ENCODE measurements around the gene EPS15.

Gene EPS15

DNA sequence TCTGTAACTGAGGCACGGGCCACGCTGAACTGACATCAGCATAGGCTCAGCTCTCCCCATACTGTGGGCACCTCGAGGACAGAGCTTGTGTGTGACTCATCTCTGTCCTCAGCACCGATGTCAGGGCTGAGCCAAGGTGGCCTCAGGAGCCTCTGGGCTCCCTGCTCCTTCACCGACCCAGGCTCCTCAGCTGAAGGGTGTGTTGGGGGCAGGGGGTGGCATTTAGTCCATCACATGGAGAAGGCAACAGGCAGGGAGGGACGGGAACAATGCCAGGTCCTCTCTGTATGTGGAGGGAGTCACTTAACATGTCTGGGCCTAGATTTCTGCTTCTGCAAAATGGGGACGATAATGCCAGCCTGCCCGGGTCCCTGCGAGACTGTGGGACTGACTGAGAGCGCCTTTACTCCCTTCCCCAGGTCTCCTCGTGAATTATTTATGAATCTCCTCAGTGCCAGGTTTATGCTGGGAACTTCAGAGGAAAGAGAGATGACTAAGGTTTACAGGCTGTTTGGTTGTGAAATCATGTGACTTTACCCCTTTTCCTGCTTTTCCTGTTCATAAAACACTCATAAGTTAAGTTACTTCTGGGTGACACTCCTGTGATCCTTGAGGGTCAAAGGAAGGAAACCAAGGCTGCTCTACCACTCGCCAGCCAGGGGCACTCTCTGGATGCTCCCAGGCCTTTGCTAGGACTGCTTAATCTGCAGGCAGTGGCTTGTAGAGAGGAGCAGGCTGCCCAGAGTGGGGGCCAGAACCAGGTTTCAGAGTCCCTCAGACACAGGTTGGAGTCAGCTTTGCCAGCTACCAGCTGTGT lies 204.9 kb downstream of the EPS15 start:
- no peak overlapping the region for H3K4me3 ChIP-seq (ENCODE audit: low read depth, low read length)
- POLR2A ChIA-PET, result no interaction called here
- no peak overlapping the region for H3K27ac ChIP-seq (ENCODE audit: extremely low read depth, low read depth, low read length)
- TF ChIP-seq ZNF26 (tag by site-specific recombination; IDR thresholded peaks at IDR 0.05), result no peak
- TF ChIP-seq SCRT2 (tag by site-specific recombination; IDR thresholded peaks at IDR 0.05), result 0 out of 2 replicates have a peak, but pooled peaks have one; percentile 43
- TF ChIP-seq ZNF544 (tag by site-specific recombination; IDR thresholded peaks at IDR 0.05), result no peak
- no peak for TF ChIP-seq ZNF513 (tag by site-specific recombination; IDR thresholded peaks at IDR 0.05)
- 0 out of 2 replicates have a peak, but pooled peaks have one; percentile 50 for TF ChIP-seq ZNF10 (tag by site-specific recombination; IDR thresholded peaks at IDR 0.05)
- no peak for TF ChIP-seq ZNF214 (tag by site-specific recombination; IDR thresholded peaks at IDR 0.05; ENCODE audit: borderline replicate concordance)
- H3K36me3 ChIP-seq (ENCODE audit: control insufficient read depth in 2 of 2, insufficient read depth in 1 of 2, low read length in 2 of 2), result peaks cover 0 to 49% of the 10 kb centered on the region in 2 experiments; a peak in 1 of 3 replicates
- H3K4me1 ChIP-seq (ENCODE audit: control insufficient read depth, insufficient read depth, low read length), result no peaks in the 10 kb centered on the region
- no peaks in the 10 kb centered on the region for H3K9me3 ChIP-seq (ENCODE audit: control insufficient read depth, insufficient read depth, low read depth, low read length)
- CTCF ChIA-PET, result interaction anchor here (0.6 to 2.6 kb wide), 3 partner anchors 18 to 540 kb away, joined by 3 to 13 read pairs (median 4); no protein-coding TSS in a partner anchor

GRCh38 chr1:51313268-51313852 lies 205.7 kb downstream of the EPS15 start:
- CTCF ChIA-PET, result interaction anchor here (1.1 to 2.6 kb wide), 2 partner anchors 17 to 539 kb away, joined by 4 to 13 read pairs; no protein-coding TSS in a partner anchor
- TF ChIP-seq ZNF433 (tag by site-specific recombination; IDR thresholded peaks at IDR 0.05; ENCODE audit: low read depth) (no peak), ZNF221 (tag by site-specific recombination; IDR thresholded peaks at IDR 0.05; ENCODE audit: borderline replicate concordance) (no peak), ZFHX2 (tag by site-specific recombination; conservative IDR thresholded peaks at IDR 0.05) (peak; percentile 74), CTCF (tag by site-specific recombination; IDR thresholded peaks at IDR 0.05) (peak; percentile 82), ZNF747 (tag by site-specific recombination; IDR thresholded peaks at IDR 0.05) (no peak), SALL2 (tag by site-specific recombination; IDR thresholded peaks at IDR 0.05; ENCODE audit: borderline replicate concordance) (no peak), EGR2 (tag by site-specific recombination; IDR thresholded peaks at IDR 0.05; ENCODE audit: low read depth) (peak; percentile 88)

DNA sequence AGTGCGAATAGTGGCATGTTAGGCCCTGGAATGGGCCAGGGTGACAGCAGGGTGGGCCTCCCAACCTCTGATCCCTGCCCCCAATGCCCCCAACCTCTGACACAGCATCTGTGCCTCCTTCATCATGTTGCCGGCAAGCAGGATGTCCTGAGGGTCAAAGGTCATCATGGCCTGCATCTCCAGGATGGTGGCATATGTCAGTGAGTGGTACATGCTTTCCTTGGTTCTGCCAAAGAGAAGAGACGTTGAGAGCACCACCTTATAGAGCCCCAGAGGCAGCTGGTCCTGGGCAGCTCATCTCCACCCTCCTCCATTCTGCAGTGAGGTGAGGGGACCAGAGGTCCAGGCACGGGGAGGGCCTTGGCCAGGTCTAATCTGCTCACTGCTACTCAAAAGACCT lies 206.3 kb downstream of the EPS15 start:
- no peak overlapping the region for H3K27ac ChIP-seq (ENCODE audit: extremely low read depth, low read depth, low read length)
- no peak overlapping the region for H3K4me3 ChIP-seq (ENCODE audit: low read depth, low read length)
- H3K36me3 ChIP-seq (ENCODE audit: control insufficient read depth in 2 of 2, insufficient read depth in 1 of 2, low read length in 2 of 2), result peaks cover 0 to 44% of the 10 kb centered on the region in 2 experiments; a peak in 1 of 3 replicates
- CTCF ChIA-PET, result interaction anchor here (0.7 to 2.6 kb wide), 5 partner anchors 17 to 538 kb away, joined by 3 to 13 read pairs (median 4); no protein-coding TSS in a partner anchor
- no peaks in the 10 kb centered on the region for H3K4me1 ChIP-seq (ENCODE audit: control insufficient read depth, insufficient read depth, low read length)
- POLR2A ChIA-PET, result no interaction called here
- H3K9me3 ChIP-seq (ENCODE audit: control insufficient read depth, insufficient read depth, low read depth, low read length), result no peaks in the 10 kb centered on the region
- no peak for TF ChIP-seq TRIM28 (IDR thresholded peaks at IDR 0.05; ENCODE audit: borderline replicate concordance, low read length)
- TF ChIP-seq HOXD13 (CRISPR knock-in tag; IDR thresholded peaks at IDR 0.05; ENCODE audit: borderline replicate concordance), result no peak
- TF ChIP-seq ZNF704 (tag by site-specific recombination; IDR thresholded peaks at IDR 0.05), result no peak
- TF ChIP-seq, protein P1, sequence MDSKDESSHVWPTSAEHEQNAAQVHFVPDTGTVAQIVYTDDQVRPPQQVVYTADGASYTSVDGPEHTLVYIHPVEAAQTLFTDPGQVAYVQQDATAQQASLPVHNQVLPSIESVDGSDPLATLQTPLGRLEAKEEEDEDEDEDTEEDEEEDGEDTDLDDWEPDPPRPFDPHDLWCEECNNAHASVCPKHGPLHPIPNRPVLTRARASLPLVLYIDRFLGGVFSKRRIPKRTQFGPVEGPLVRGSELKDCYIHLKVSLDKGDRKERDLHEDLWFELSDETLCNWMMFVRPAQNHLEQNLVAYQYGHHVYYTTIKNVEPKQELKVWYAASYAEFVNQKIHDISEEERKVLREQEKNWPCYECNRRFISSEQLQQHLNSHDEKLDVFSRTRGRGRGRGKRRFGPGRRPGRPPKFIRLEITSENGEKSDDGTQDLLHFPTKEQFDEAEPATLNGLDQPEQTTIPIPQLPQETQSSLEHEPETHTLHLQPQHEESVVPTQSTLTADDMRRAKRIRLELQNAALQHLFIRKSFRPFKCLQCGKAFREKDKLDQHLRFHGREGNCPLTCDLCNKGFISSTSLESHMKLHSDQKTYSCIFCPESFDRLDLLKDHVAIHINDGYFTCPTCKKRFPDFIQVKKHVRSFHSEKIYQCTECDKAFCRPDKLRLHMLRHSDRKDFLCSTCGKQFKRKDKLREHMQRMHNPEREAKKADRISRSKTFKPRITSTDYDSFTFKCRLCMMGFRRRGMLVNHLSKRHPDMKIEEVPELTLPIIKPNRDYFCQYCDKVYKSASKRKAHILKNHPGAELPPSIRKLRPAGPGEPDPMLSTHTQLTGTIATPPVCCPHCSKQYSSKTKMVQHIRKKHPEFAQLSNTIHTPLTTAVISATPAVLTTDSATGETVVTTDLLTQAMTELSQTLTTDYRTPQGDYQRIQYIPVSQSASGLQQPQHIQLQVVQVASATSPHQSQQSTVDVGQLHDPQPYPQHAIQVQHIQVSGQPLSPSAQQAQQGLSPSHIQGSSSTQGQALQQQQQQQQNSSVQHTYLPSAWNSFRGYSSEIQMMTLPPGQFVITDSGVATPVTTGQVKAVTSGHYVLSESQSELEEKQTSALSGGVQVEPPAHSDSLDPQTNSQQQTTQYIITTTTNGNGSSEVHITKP (tag by site-specific recombination; IDR thresholded peaks at IDR 0.05), result no peak
- TF ChIP-seq ZNF266 (tag by site-specific recombination; IDR thresholded peaks at IDR 0.05; ENCODE audit: low read depth), result no peak
- TF ChIP-seq GLIS2 (tag by site-specific recombination; IDR thresholded peaks at IDR 0.05), result no peak
- TF ChIP-seq ZFP69B (tag by site-specific recombination; IDR thresholded peaks at IDR 0.05), result no peak

More at GRCh38 chr1:51313268-51313852, 205.7 kb downstream of the EPS15 start:
- POLR2A ChIA-PET, result no interaction called here
- Histone ChIP-seq H3K9me3 (ENCODE audit: control insufficient read depth, insufficient read depth, low read depth, low read length) (no peaks in the 10 kb centered on the region), H3K27ac (ENCODE audit: extremely low read depth, low read depth, low read length) (no peak overlapping the region), H3K4me3 (ENCODE audit: low read depth, low read length) (no peak overlapping the region), H3K4me1 (ENCODE audit: control insufficient read depth, insufficient read depth, low read length) (no peaks in the 10 kb centered on the region), H3K36me3 (ENCODE audit: control insufficient read depth in 2 of 2, insufficient read depth in 1 of 2, low read length in 2 of 2) (peaks cover 0 to 50% of the 10 kb centered on the region in 2 experiments; a peak in 1 of 3 replicates)
